HCT116 (cell line): ENCODE measurements around the gene KCNJ16. TPM values are rescaled to one million over a fixed set of nuclear protein-coding genes. Genes with fewer than 3 reads are reported as not detected.

Experiments used
- ATAC-seq: fragments of 200-7000 bp; cut with Tn5 transposase; 2 replicates; pipeline ENCODE4 v1.9.1; 2020; ENCODE audit warnings: mild to moderate bottlenecking, moderate library complexity
- BruUV-seq: library from RNA; stranded (reverse); fragments of 400-500 nt; replicated peaks from 2 replicates; lab custom pipeline; 2021; lab: Mats Ljungman, UMichigan
- CTCF ChIA-PET: fragments of 300-600 bp; sonication (Branson Sonifier 250); formaldehyde crosslinking; loops from one replicate; lab custom pipeline; 2021; ENCODE audit warnings: antibody characterized with exemption; lab: Charles Lee
- POLR2A ChIA-PET: fragments of 300-600, 350-600 bp; sonication (Branson Sonifier 250); formaldehyde crosslinking; loops from one replicate; lab custom pipeline; 2021; ENCODE audit warnings: antibody characterized with exemption; lab: Charles Lee
- RAD21 ChIA-PET, 2 experiments: fragments of 300-600 bp; sonication (Branson Sonifier 250); formaldehyde crosslinking; loops; one replicate each; lab custom pipeline; 2023; ENCODE audit warnings: low total read pairs in 2 of 2; ENCODE audit not compliant: uncharacterized antibody in 2 of 2, unreplicated experiment in 2 of 2, low non-redundant PET in 1 of 2; lab: Charles Lee
- DNase-seq: peaks from one replicate; pipeline ENCODE4 v3.0.0-alpha.2; 2010; ENCODE audit warnings: low read depth, low spot score
- H2AFZ ChIP-seq: fragments of 200-600 bp; shearing (Covaris generic), sonication (generic); 2 replicates; pipeline ENCODE4 v1.6.1; 2017; ENCODE audit warnings: low read depth, mixed run types, mixed read lengths, antibody characterized with exemption, low read length; ENCODE audit not compliant: poor library complexity, severe bottlenecking
- H3K27ac ChIP-seq: 2 replicates; pipeline ENCODE4 v1.5.1; 2012; ENCODE audit warnings: low read depth, low read length
- H3K27me3 ChIP-seq: fragments of 200-600 bp; sonication (generic); 2 replicates; pipeline ENCODE4 v1.6.1; 2016; ENCODE audit warnings: mixed run types, low read length, mixed read lengths; ENCODE audit not compliant: insufficient read depth
- H3K36me3 ChIP-seq, 2 experiments: fragments of 200-500 bp in 1 of 2; fragments of 200-600 bp in 1 of 2; sonication (Bioruptor generic) in 1 of 2; sonication (generic) in 1 of 2; 2 replicates each; pipeline versions ENCODE4 v1.5.1 to v1.6.1; 2014 to 2016; ENCODE audit warnings: low read length in 2 of 2, inconsistent platforms in 1 of 2, mixed read lengths in 1 of 2, mixed run types in 1 of 2; ENCODE audit not compliant: insufficient read depth in 2 of 2, control insufficient read depth in 1 of 2
- H3K4me1 ChIP-seq, 2 experiments: fragments of 200-600 bp in 1 of 2; sonication (generic) in 1 of 2; 2 replicates each; pipeline versions ENCODE4 v1.5.1 to v1.6.1; 2012 to 2017; ENCODE audit warnings: low read length in 2 of 2, inconsistent platforms in 1 of 2, mild to moderate bottlenecking in 1 of 2, mixed read lengths in 1 of 2, mixed run types in 1 of 2, moderate library complexity in 1 of 2; ENCODE audit not compliant: insufficient read depth in 2 of 2, control insufficient read depth in 1 of 2
- H3K4me2 ChIP-seq: fragments of 200-600 bp; sonication (generic); 2 replicates; pipeline ENCODE4 v1.6.1; 2017; ENCODE audit warnings: mixed run types, low read length, mixed read lengths
- H3K4me3 ChIP-seq, 2 experiments: fragments of 200-600 bp in 1 of 2; sonication (generic) in 1 of 2; replicated peaks in 1 of 2; 2 replicates each; pipeline ENCODE4 v1.5.1; 2011 to 2016; ENCODE audit warnings: low read length in 2 of 2, control low read depth in 1 of 2, low read depth in 1 of 2, mild to moderate bottlenecking in 1 of 2, mixed read lengths in 1 of 2, mixed run types in 1 of 2
- H3K79me2 ChIP-seq: fragments of 200-600 bp; sonication (generic); 2 replicates; pipeline ENCODE4 v1.6.1; 2017; ENCODE audit warnings: mild to moderate bottlenecking, mixed run types, low read length, moderate library complexity, mixed read lengths; ENCODE audit not compliant: insufficient read depth
- H3K9ac ChIP-seq: fragments of 200-600 bp; sonication (generic); 2 replicates; pipeline ENCODE4 v1.6.1; 2016; ENCODE audit warnings: low read length, mixed read lengths
- H3K9me2 ChIP-seq: fragments of 200-600 bp; sonication (generic), shearing (Covaris generic); 2 replicates; pipeline ENCODE4 v1.6.1; 2017; ENCODE audit warnings: mixed run types, mild to moderate bottlenecking, moderate library complexity; ENCODE audit not compliant: insufficient read depth
- H3K9me3 ChIP-seq, 2 experiments: fragments of 200-500 bp in 1 of 2; fragments of 200-600 bp in 1 of 2; sonication (Bioruptor generic) in 1 of 2; sonication (generic) in 1 of 2; 2 replicates each; pipeline ENCODE4 v1.6.1; 2014 to 2017; ENCODE audit warnings: low read length in 2 of 2, mixed read lengths in 2 of 2, inconsistent platforms in 1 of 2, low read depth in 1 of 2, mild to moderate bottlenecking in 1 of 2, mixed run types in 1 of 2, moderate library complexity in 1 of 2; ENCODE audit not compliant: control insufficient read depth in 1 of 2, insufficient read depth in 1 of 2
- H4K20me1 ChIP-seq: fragments of 200-600 bp; sonication (generic), shearing (Covaris generic); 2 replicates; pipeline ENCODE4 v1.6.1; 2017; ENCODE audit warnings: mixed run types, mild to moderate bottlenecking, moderate library complexity; ENCODE audit not compliant: insufficient read depth
- CBX3 ChIP-seq: IDR thresholded peaks from 2 replicates; pipeline ENCODE4 v1.6.1; 2012; ENCODE audit warnings: low read depth
- ELF1 ChIP-seq: IDR thresholded peaks from 2 replicates; pipeline ENCODE4 v1.6.1; 2012; ENCODE audit warnings: low read depth, borderline replicate concordance
- EZH2 ChIP-seq: fragments of 200-600 bp; sonication (generic); IDR thresholded peaks from 2 replicates; pipeline ENCODE4 v1.6.1; 2017; ENCODE audit warnings: antibody characterized with exemption, mixed run types
- EZH2phosphoT487 ChIP-seq: fragments of 200-600 bp; IDR thresholded peaks from 2 replicates; pipeline ENCODE4 v1.6.1; 2018; ENCODE audit warnings: antibody characterized with exemption, borderline replicate concordance
- POLR2A ChIP-seq: IDR thresholded peaks from 2 replicates; pipeline ENCODE4 v1.7.0; 2011; ENCODE audit warnings: borderline replicate concordance; ENCODE audit not compliant: insufficient read depth, insufficient read length; ENCODE audit errors: extremely low read depth
- POLR2AphosphoS5 ChIP-seq: IDR thresholded peaks from 2 replicates; pipeline ENCODE4 v1.6.1; 2011; ENCODE audit warnings: mild to moderate bottlenecking, low read depth, low read length, moderate library complexity
- RAD21 ChIP-seq: IDR thresholded peaks from 2 replicates; pipeline ENCODE4 v1.6.1; 2012; ENCODE audit warnings: low read depth, mild to moderate bottlenecking
- SRF ChIP-seq: IDR thresholded peaks from 2 replicates; pipeline ENCODE4 v1.6.1; 2012; ENCODE audit warnings: low read depth
- TCF7L2 ChIP-seq: IDR thresholded peaks from 2 replicates; pipeline ENCODE4 v1.7.0; 2011; ENCODE audit warnings: borderline replicate concordance, inconsistent platforms; ENCODE audit not compliant: insufficient read depth, insufficient read length; ENCODE audit errors: extremely low read depth
- ZNF274 ChIP-seq: fragments of 200-500 bp; sonication (Bioruptor generic); IDR thresholded peaks from 2 replicates; pipeline ENCODE4 v1.6.1; 2014; ENCODE audit warnings: mild to moderate bottlenecking, low read depth, low read length, inconsistent platforms
- intact Hi-C: fragments of 100-400 bp; cut with micrococcal nuclease; formaldehyde crosslinking; loops from 2 replicates; pipeline ENCODE4 v1.10.0; 2022
- total RNA-seq: library from RNA; stranded (reverse); gene quantifications from one replicate; pipeline ENCODE4 v1.2.1, GENCODE V29; 2021; ENCODE audit not compliant: unreplicated experiment
- TF ChIP-seq, protein P1 (sequence below), 3 experiments: fragments of 200-600 bp in 1 of 3; sonication (generic) in 1 of 3; IDR thresholded peaks in 2 of 3; conservative IDR thresholded peaks in 1 of 3; 2 replicates each; pipeline ENCODE4 v1.5.1; 2012 to 2017; ENCODE audit warnings: low read depth in 2 of 3, low read length in 2 of 3, antibody characterized with exemption in 1 of 3, borderline replicate concordance in 1 of 3, control low read depth in 1 of 3, mild to moderate bottlenecking in 1 of 3, mixed read lengths in 1 of 3, mixed run types in 1 of 3, moderate library complexity in 1 of 3; ENCODE audit not compliant: insufficient read depth in 1 of 3

The KCNJ16 gene
- total RNA-seq, 1 experiment from 2014 or later: not detected

DNA sequence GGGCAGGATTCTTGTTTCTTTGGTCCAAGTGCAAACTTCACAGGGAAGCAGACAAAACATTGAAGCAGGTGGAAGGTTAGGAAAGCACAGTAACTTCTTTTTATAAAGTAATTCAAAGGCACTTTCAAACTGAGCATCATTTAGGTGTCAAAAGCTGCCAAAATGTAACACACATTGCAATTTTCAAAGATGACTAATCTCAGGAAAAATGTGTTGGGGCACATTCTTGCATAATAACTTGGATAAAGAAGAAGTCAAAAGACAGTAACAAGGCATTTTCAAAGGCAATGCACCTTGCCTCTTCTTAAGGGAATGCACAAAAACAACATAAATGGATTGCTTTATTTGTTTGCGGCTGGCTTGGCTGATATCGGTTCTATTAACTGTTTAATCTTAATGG, 97.9 kb downstream of the KCNJ16 start (continued):
- TF ChIP-seq, protein P1, sequence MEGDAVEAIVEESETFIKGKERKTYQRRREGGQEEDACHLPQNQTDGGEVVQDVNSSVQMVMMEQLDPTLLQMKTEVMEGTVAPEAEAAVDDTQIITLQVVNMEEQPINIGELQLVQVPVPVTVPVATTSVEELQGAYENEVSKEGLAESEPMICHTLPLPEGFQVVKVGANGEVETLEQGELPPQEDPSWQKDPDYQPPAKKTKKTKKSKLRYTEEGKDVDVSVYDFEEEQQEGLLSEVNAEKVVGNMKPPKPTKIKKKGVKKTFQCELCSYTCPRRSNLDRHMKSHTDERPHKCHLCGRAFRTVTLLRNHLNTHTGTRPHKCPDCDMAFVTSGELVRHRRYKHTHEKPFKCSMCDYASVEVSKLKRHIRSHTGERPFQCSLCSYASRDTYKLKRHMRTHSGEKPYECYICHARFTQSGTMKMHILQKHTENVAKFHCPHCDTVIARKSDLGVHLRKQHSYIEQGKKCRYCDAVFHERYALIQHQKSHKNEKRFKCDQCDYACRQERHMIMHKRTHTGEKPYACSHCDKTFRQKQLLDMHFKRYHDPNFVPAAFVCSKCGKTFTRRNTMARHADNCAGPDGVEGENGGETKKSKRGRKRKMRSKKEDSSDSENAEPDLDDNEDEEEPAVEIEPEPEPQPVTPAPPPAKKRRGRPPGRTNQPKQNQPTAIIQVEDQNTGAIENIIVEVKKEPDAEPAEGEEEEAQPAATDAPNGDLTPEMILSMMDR (IDR thresholded peaks at IDR 0.05 in 2 of 3, conservative IDR thresholded peaks at IDR 0.05 in 1 of 3; ENCODE audit: borderline replicate concordance in 1 of 3, insufficient read depth in 1 of 3, low read depth in 2 of 3, low read length in 2 of 3): no peak
- TF ChIP-seq ZNF274 (no peak), TCF7L2 (no peak), EZH2phosphoT487 (no peak), RAD21 (no peak), CBX3 (no peak), SRF (no peak)

DNA sequence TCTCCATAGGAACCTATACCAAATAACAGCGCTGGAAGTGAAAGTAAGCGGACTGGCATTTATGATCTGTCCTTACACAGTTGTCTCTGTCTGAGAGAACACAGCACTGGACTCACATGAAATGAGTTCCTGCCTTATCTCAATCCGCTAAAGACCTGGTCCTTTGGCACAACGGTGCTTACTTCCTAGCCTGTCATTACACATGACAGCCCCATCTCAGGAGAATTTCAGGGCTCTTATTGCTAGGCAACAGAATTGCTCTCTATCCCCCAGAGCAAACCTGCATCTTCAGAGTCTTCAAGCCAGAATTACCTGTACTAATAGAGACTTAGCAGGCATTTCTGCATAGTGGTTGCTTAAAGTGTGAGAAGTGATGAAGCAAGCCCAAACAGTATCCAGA, 98.7 kb downstream of the KCNJ16 start:
- H2AFZ ChIP-seq: no peak overlapping the region
- no TSS peak for BruUV-seq
- H3K4me3 ChIP-seq: no peak overlapping the region
- intact Hi-C loops: no loop called here
- CTCF ChIA-PET: no interaction called here
- H3K9me2 ChIP-seq: no peaks in the 10 kb centered on the region
- H3K36me3 ChIP-seq: no peaks in the 10 kb centered on the region
- no peak overlapping the region for H3K27ac ChIP-seq
- H3K79me2 ChIP-seq: no peaks in the 10 kb centered on the region
- no peaks in the 10 kb centered on the region for H3K4me1 ChIP-seq
- RAD21 ChIA-PET: no interaction called here
- TF ChIP-seq EZH2: no peak
- no peak for TF ChIP-seq ZNF274
- TF ChIP-seq POLR2A: no peak
- TF ChIP-seq EZH2phosphoT487: no peak
- TF ChIP-seq POLR2AphosphoS5: no peak
- TF ChIP-seq ELF1: no peak
- peaks cover 3 to 12% of the 10 kb centered on the region in 2 experiments; a peak in 2 of 4 replicates for H3K9me3 ChIP-seq
- no peaks in the 10 kb centered on the region for H4K20me1 ChIP-seq
- no peak overlapping the region for H3K9ac ChIP-seq
- ATAC-seq (no peak), DNase-seq (no peak)
- no peaks in the 10 kb centered on the region for H3K27me3 ChIP-seq
- H3K4me2 ChIP-seq: no peak overlapping the region
- POLR2A ChIA-PET: no interaction called here
